ENCODE measurements around the gene RBFOX2.

The RBFOX2 gene

DNA sequence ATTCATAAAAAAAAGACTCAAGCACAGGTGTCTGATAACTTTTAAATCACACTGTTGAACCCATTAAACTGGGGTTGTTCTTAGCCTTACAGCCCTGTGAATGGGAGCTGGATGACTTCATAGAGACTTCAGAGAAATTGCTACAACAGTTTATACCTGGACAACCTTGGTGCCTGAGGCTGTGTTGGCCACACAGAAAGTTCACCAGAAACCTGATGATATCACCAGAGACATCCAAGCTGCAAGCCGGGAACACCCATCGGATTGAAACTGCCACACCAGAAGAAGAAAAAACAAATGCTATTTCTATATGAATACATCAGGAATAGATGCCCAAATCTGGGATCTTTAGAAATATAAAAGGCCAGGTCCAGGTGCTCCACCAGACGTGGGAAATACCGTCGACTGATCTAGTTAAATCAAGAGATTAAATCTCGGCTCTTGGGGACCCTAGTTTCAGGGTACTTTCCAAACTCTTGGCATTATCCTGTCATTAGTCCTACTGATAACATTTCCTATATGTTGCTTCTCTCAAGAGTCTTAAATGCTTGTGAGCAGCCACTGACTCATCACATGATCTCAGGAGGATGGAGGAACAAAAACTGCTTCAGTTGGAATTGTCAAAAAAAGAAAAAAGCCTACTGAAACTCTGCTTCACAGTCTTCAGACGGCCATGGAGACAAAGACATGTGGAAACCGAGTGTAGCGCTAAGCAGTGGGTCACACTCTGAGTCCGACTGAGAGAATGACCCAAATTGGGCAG lies 339.5 kb downstream of the RBFOX2 start:
- Mint-ChIP-seq H3K27ac (no peak overlapping the region), H3K9me3 (peaks cover 3% of the 10 kb centered on the region), H3K4me3 (no peak overlapping the region), H3K4me1 (no peaks in the 10 kb centered on the region), H3K27me3 (ENCODE audit: low read depth) (peaks cover 17% of the 10 kb centered on the region), H3K36me3 (ENCODE audit: low read depth) (no peaks in the 10 kb centered on the region)
- TF ChIP-seq, protein P1, sequence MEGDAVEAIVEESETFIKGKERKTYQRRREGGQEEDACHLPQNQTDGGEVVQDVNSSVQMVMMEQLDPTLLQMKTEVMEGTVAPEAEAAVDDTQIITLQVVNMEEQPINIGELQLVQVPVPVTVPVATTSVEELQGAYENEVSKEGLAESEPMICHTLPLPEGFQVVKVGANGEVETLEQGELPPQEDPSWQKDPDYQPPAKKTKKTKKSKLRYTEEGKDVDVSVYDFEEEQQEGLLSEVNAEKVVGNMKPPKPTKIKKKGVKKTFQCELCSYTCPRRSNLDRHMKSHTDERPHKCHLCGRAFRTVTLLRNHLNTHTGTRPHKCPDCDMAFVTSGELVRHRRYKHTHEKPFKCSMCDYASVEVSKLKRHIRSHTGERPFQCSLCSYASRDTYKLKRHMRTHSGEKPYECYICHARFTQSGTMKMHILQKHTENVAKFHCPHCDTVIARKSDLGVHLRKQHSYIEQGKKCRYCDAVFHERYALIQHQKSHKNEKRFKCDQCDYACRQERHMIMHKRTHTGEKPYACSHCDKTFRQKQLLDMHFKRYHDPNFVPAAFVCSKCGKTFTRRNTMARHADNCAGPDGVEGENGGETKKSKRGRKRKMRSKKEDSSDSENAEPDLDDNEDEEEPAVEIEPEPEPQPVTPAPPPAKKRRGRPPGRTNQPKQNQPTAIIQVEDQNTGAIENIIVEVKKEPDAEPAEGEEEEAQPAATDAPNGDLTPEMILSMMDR (IDR thresholded peaks at IDR 0.05; ENCODE audit: unreplicated experiment in 3 of 3) = no peak

Data from nephron (organoid).